ENCODE results near the gene SLC49A3. TPM values are rescaled to one million over a fixed set of nuclear protein-coding genes. Genes with fewer than 3 reads are reported as not detected.

The SLC49A3 gene
- polyA plus RNA-seq, 5 donors: 4.6 to 12.5 (median 8.0) TPM

- DNase-seq: no peak
These were observed 55.5 kb downstream of the SLC49A3 start for GRCh38 chr4:633406-633805.

GRCh38 chr4:632926-633325 lies 56.0 kb downstream of the SLC49A3 start:
- DNase-seq: no peak

GRCh38 chr4:632196-632790 lies 56.7 kb downstream of the SLC49A3 start:
- DNase-seq: no peak

Other genes starting within 250 kb of the SLC49A3 start
- gene ZNF721, start 190.0 kb downstream of the SLC49A3 start, polyA plus RNA-seq (ENCODE audit: insufficient read depth in 1 of 5, insufficient read length in 5 of 5, low replicate concordance in 1 of 5): 10 to 100 TPM; 24.2 to 44.9 (median 44.1) TPM
- 10 to 100 TPM; 63.4 to 93.6 (median 73.9) TPM for gene PIGG, start 189.9 kb downstream of the SLC49A3 start, polyA plus RNA-seq (ENCODE audit: insufficient read depth in 1 of 5, insufficient read length in 5 of 5, low replicate concordance in 1 of 5)
- gene TMEM271, start 112.9 kb downstream of the SLC49A3 start, polyA plus RNA-seq (ENCODE audit: insufficient read depth in 1 of 5, insufficient read length in 5 of 5, low replicate concordance in 1 of 5): under 1 TPM in 1 of 5 donors, not detected in 4; 0.05 TPM
- gene PDE6B, start 63.6 kb downstream of the SLC49A3 start, polyA plus RNA-seq (ENCODE audit: insufficient read depth in 1 of 5, insufficient read length in 5 of 5, low replicate concordance in 1 of 5): 10 to 100 TPM; 15.0 to 19.0 (median 16.1) TPM
- 100 to 1,000 TPM; 174 to 273 (median 191) TPM for gene ATP5ME, start 14.9 kb downstream of the SLC49A3 start, polyA plus RNA-seq (ENCODE audit: insufficient read depth in 1 of 5, insufficient read length in 5 of 5, low replicate concordance in 1 of 5)
- 10 to 100 TPM; 16.7 to 56.3 (median 17.4) TPM for gene MYL5, start 14.6 kb downstream of the SLC49A3 start, polyA plus RNA-seq (ENCODE audit: insufficient read depth in 1 of 5, insufficient read length in 5 of 5, low replicate concordance in 1 of 5)
- 100 to 1,000 TPM in 2 of 5 donors, 10 to 100 TPM in 3; 73.6 to 109 (median 91.4) TPM for gene PCGF3, start 16.7 kb upstream of the SLC49A3 start, polyA plus RNA-seq (ENCODE audit: insufficient read depth in 1 of 5, insufficient read length in 5 of 5, low replicate concordance in 1 of 5)
- 1 to 10 TPM in 4 of 5 donors, under 1 TPM in 1; 0.84 to 2.7 (median 1.1) TPM for gene CPLX1, start 137.0 kb upstream of the SLC49A3 start, polyA plus RNA-seq (ENCODE audit: insufficient read depth in 1 of 5, insufficient read length in 5 of 5, low replicate concordance in 1 of 5)
- 10 to 100 TPM; 37.5 to 62.9 (median 52.1) TPM for gene GAK, start 243.2 kb upstream of the SLC49A3 start, polyA plus RNA-seq (ENCODE audit: insufficient read depth in 1 of 5, insufficient read length in 5 of 5, low replicate concordance in 1 of 5)
- gene TMEM175, start 243.3 kb upstream of the SLC49A3 start, polyA plus RNA-seq (ENCODE audit: insufficient read depth in 1 of 5, insufficient read length in 5 of 5, low replicate concordance in 1 of 5): 10 to 100 TPM; 24.8 to 32.4 (median 28.5) TPM

Measured in right lung (tissue), 5 donors.